ENCODE measurements around the gene WNK2. TPM values are rescaled to one million over a fixed set of nuclear protein-coding genes. Genes with fewer than 3 reads are reported as not detected.
A peak's percentile ranks its signal among the peaks of the same experiment; 100 is the strongest.

Gene WNK2
- total and polyA plus RNA-seq, 2 of the 4 experiments (the other 2 are of a cell fraction): not detected

DNA sequence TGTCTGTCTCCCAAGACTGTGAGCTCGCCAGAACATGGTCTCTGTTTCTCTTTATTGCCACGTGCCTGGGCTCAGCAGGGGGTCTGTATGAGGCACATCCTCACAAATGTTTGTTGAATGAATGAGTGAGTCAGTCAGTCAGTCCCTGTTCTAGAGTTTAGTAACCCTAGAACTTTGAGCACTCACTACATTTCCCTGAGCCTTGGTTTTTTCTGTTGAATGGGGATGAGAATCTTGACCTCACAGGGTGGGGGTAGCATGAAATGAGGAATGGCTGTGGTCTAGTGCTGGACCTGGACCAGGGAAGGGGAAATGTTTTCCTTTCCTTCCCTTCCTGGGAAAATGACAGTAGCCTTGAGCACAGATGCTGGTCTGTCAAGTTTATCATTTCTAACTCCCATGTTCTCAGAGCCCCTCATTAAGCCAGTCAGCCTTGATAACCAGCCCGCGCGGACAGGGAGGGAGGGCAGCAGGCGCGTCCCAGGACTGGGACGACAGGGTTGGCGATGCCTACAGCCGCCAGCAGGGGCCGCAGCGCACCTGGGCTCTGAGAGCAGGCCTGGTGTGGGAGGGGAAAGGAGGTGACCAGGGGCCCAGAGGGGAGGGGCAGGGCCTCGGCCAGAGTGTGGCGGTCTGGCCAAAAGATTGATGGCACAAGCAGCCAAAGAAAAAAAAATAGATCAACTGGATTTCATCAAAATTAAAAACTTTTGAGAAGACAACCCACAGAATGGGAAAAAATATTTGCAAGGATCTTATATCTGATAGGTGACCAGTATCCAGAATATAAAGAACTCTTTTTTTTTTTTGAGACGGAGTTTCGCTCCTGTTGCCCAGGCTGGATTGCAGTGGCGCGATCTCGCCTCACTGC lies 24.1 kb upstream of the WNK2 start:
- H3K14ac ChIP-seq (replicated peaks; ENCODE audit: low read depth, low read length): no peak overlapping the region
- no peak overlapping the region for H3K18ac ChIP-seq (ENCODE audit: low read depth, low read length)
- in situ Hi-C loops (cut with MboI; ENCODE audit: low sequenced_read_pairs): loop anchor here (5.0 to 25.0 kb wide), 2 partner anchors 147 to 802 kb away; partner anchors contain the start of gene BARX1
- dilution Hi-C loops (cut with HindIII; ENCODE audit: low sequenced_read_pairs, unreplicated experiment): no loop called here
- peak overlapping the region; percentile 33 for H2AK9ac ChIP-seq (replicated peaks; ENCODE audit: low read depth, low read length, poor library complexity)
- no peak overlapping the region for H3K23ac ChIP-seq (ENCODE audit: low read depth, low read length)
- no peaks in the 10 kb centered on the region for H3K79me1 ChIP-seq (ENCODE audit: low read depth in 1 of 2, low read length in 2 of 2)
- H3K4me3 ChIP-seq (ENCODE audit: insufficient read depth, low read depth, low read length): no peak overlapping the region
- DNase-seq: peak; percentile 77
- H3K4ac ChIP-seq (ENCODE audit: low read depth, low read length): no peak overlapping the region
- H3K9me1 ChIP-seq (ENCODE audit: insufficient read depth, low read length): no peaks in the 10 kb centered on the region
- no peak overlapping the region for H3K56ac ChIP-seq (ENCODE audit: extremely low read depth, insufficient read depth, low read length)
- H3K4me2 ChIP-seq (ENCODE audit: low read depth, low read length): peak overlapping the region; percentile 23; the same call in 1 of the 2 replicates
- POLR2A ChIA-PET (ENCODE audit: unreplicated experiment): no interaction called here
- H2AK5ac ChIP-seq (ENCODE audit: low read depth, low read length): no peak overlapping the region
- CTCF ChIA-PET: interaction anchor here (0.7 to 1.4 kb wide), 2 partner anchors 135 to 145 kb away, joined by 3 read pairs; no protein-coding TSS in a partner anchor
- no peak overlapping the region for H3K9ac ChIP-seq (ENCODE audit: low read depth, low read length)
- no peak overlapping the region for H4K91ac ChIP-seq (ENCODE audit: insufficient read depth, low read depth, low read length)
- H3K9me3 ChIP-seq (ENCODE audit: control insufficient read depth, insufficient read depth, low read length): no peaks in the 10 kb centered on the region
- H2BK15ac ChIP-seq (ENCODE audit: low read depth, low read length): no peak overlapping the region
- peaks cover 4% of the 10 kb centered on the region for H3K27me3 ChIP-seq (ENCODE audit: control insufficient read depth, insufficient read depth, low read length)
- H4K8ac ChIP-seq (ENCODE audit: low read depth in 2 of 2, low read length in 2 of 2): no peak overlapping the region
- H3K27ac ChIP-seq (ENCODE audit: insufficient read depth, low read length): no peak overlapping the region; the same call in 1 of the 2 replicates
- TF ChIP-seq RFX5 (IDR thresholded peaks at IDR 0.05; ENCODE audit: low read depth, low read length) (no peak), MAZ (IDR thresholded peaks at IDR 0.05; ENCODE audit: borderline replicate concordance, low read depth, low read length) (peak; percentile 88; the same call in 1 of the 2 replicates), CEBPB (IDR thresholded peaks at IDR 0.05; ENCODE audit: low read depth, low read length) (no peak), SMC3 (IDR thresholded peaks at IDR 0.05; ENCODE audit: low read depth, low read length) (peak; percentile 75), POLR2A (IDR thresholded peaks at IDR 0.05; ENCODE audit: low read depth, low read length) (no peak), FOS (IDR thresholded peaks at IDR 0.05; ENCODE audit: low read depth, low read length) (no peak), RAD21 (IDR thresholded peaks at IDR 0.05; ENCODE audit: low read length) (peak; percentile 94), BHLHE40 (IDR thresholded peaks at IDR 0.05; ENCODE audit: low read depth, low read length) (peak; percentile 91)
- TF ChIP-seq, protein P1, sequence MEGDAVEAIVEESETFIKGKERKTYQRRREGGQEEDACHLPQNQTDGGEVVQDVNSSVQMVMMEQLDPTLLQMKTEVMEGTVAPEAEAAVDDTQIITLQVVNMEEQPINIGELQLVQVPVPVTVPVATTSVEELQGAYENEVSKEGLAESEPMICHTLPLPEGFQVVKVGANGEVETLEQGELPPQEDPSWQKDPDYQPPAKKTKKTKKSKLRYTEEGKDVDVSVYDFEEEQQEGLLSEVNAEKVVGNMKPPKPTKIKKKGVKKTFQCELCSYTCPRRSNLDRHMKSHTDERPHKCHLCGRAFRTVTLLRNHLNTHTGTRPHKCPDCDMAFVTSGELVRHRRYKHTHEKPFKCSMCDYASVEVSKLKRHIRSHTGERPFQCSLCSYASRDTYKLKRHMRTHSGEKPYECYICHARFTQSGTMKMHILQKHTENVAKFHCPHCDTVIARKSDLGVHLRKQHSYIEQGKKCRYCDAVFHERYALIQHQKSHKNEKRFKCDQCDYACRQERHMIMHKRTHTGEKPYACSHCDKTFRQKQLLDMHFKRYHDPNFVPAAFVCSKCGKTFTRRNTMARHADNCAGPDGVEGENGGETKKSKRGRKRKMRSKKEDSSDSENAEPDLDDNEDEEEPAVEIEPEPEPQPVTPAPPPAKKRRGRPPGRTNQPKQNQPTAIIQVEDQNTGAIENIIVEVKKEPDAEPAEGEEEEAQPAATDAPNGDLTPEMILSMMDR (conservative IDR thresholded peaks at IDR 0.05; ENCODE audit: low read depth, low read length): peak; percentile 97
- TF ChIP-seq, protein P2, sequence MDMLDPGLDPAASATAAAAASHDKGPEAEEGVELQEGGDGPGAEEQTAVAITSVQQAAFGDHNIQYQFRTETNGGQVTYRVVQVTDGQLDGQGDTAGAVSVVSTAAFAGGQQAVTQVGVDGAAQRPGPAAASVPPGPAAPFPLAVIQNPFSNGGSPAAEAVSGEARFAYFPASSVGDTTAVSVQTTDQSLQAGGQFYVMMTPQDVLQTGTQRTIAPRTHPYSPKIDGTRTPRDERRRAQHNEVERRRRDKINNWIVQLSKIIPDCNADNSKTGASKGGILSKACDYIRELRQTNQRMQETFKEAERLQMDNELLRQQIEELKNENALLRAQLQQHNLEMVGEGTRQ (IDR thresholded peaks at IDR 0.05; ENCODE audit: low read depth, low read length): peak; percentile 74
- peak overlapping the region; percentile 77 for H2AFZ ChIP-seq (replicated peaks; ENCODE audit: low read length, poor library complexity)
- H2BK20ac ChIP-seq (ENCODE audit: low read depth, low read length): no peak overlapping the region
- intact Hi-C loops (cut with micrococcal nuclease): loop anchor here (1.0 to 10.0 kb wide), 5 partner anchors 51 to 805 kb away; no protein-coding TSS in a partner anchor
- 35% methylated on average over 5 of the region's 19 CpGs; no CpG with 5 or more reads in 1 of the 2 experiments for WGBS, 2 experiments (ENCODE audit: extremely low coverage in 2 of 2, insufficient read length in 1 of 2)
- H2BK5ac ChIP-seq (ENCODE audit: low read depth, low read length, poor library complexity, severe bottlenecking): peak overlapping the region; percentile 6
- ATAC-seq (ENCODE audit: low read depth): peak; percentile 99
- no peak overlapping the region for H4K5ac ChIP-seq (ENCODE audit: low read depth, low read length)
- 0 out of 2 replicates have a peak, but pooled peaks cover 3% of the 10 kb centered on the region for H4K20me1 ChIP-seq (ENCODE audit: insufficient read depth, low read length)
- H3K36me3 ChIP-seq (ENCODE audit: control insufficient read depth, insufficient read depth, low read length): no peaks in the 10 kb centered on the region
- H3K4me1 ChIP-seq (ENCODE audit: control insufficient read depth, insufficient read depth, low read length): peaks cover 3% of the 10 kb centered on the region; the same call in 1 of the 2 replicates
- no TSS peak for BruUV-seq (replicated peaks)
- H2BK120ac ChIP-seq (ENCODE audit: low read depth, low read length): no peak overlapping the region

Data from IMR-90 (cell line).